ENCODE data around the gene VOPP1. TPM values are rescaled to one million over a fixed set of nuclear protein-coding genes. Genes with fewer than 3 reads are reported as not detected.

Gene VOPP1
- total and polyA plus RNA-seq, 9 of the 15 experiments (the other 6 are each of a cell fraction or from before 2014, with no cell fraction given), result 8.2 to 45.8 (median 31.2) TPM

- H2AFZ ChIP-seq (ENCODE audit: low read depth, low read length), result no peak overlapping the region
- no peaks in the 10 kb centered on the region for H3K9me3 ChIP-seq (replicated peaks; ENCODE audit: control insufficient read depth, insufficient read depth, low read depth, low read length)
- H3K4me2 ChIP-seq (ENCODE audit: insufficient read depth, low read length), result no peak overlapping the region
- CTCF ChIA-PET (ENCODE audit: low intra/inter-chr PET ratio), result no interaction called here
- no peaks in the 10 kb centered on the region for H4K20me1 ChIP-seq (replicated peaks; ENCODE audit: control insufficient read depth, insufficient read depth, low read length)
- no peak for ATAC-seq
- no TSS peak for BruUV-seq (replicated peaks)
- peaks cover 17% of the 10 kb centered on the region; the same call in 2 of the 3 replicates for H3K36me3 ChIP-seq (ENCODE audit: control insufficient read depth, insufficient read depth, low read length)
- H3K9me1 ChIP-seq (ENCODE audit: control insufficient read depth, insufficient read depth, low read length), result no peaks in the 10 kb centered on the region
- 69% methylated on average over 18 of the region's 18 CpGs for WGBS (ENCODE audit: insufficient coverage, low coverage, missing lambda C conversion rate)
- intact Hi-C loops (cut with micrococcal nuclease), result no loop called here
- H3K4me3 ChIP-seq, result no peak overlapping the region
- 0 out of 5 replicates have a peak, but pooled peaks cover 0 to 3% of the 10 kb centered on the region in 2 experiments for H3K4me1 ChIP-seq (replicated peaks in 1 of 2; ENCODE audit: control insufficient read depth in 2 of 2, insufficient read depth in 2 of 2, low read length in 2 of 2)
- H3K79me2 ChIP-seq (ENCODE audit: control insufficient read depth, insufficient read depth, low read length), result 0 out of 3 replicates have a peak, but pooled peaks cover under 1% of the 10 kb centered on the region
- H3K27ac ChIP-seq (ENCODE audit: extremely low read depth, low read depth, low read length), result no peak overlapping the region
- H3K27me3 ChIP-seq (ENCODE audit: control insufficient read depth in 2 of 2, insufficient read depth in 2 of 2, low read length in 2 of 2), result no peaks in the 10 kb centered on the region
- no peak for DNase-seq (ENCODE audit: extremely low read depth in 1 of 4, low spot score in 3 of 4)
- H3K9ac ChIP-seq (ENCODE audit: insufficient read depth in 1 of 2, low read depth in 2 of 2, low read length in 2 of 2), result no peak overlapping the region
- POLR2A ChIA-PET, result interaction anchor here (0.6 kb wide), 1 partner anchor 131 kb away, joined by 3 read pairs; no protein-coding TSS in a partner anchor
- FAIRE-seq, result no peak
- in situ Hi-C loops (cut with MboI), result no loop called here
- TF ChIP-seq BRD9 (IDR thresholded peaks at IDR 0.05; ENCODE audit: low read depth, partially characterized antibody) (no peak), TSHZ1 (CRISPR knock-in tag; IDR thresholded peaks at IDR 0.05) (no peak), KAT8 (IDR thresholded peaks at IDR 0.05; ENCODE audit: low read depth) (no peak), ZFP30 (CRISPR knock-in tag; IDR thresholded peaks at IDR 0.05; ENCODE audit: borderline replicate concordance) (no peak), TEAD2 (tag; IDR thresholded peaks at IDR 0.05) (no peak), PCBP2 (IDR thresholded peaks at IDR 0.05; ENCODE audit: low read depth, low read length, poor library complexity, severe bottlenecking) (no peak), MYBL2 (IDR thresholded peaks at IDR 0.05; ENCODE audit: low read depth) (no peak), MYBL2 (CRISPR knock-in tag; IDR thresholded peaks at IDR 0.05; ENCODE audit: borderline replicate concordance) (no peak), FOXM1 (IDR thresholded peaks at IDR 0.05; ENCODE audit: low read depth) (no peak), FOXM1 (CRISPR knock-in tag; IDR thresholded peaks at IDR 0.05; ENCODE audit: low read depth) (no peak), CREB3L1 (IDR thresholded peaks at IDR 0.05; ENCODE audit: borderline replicate concordance, low read depth) (no peak), GTF2A2 (tag; IDR thresholded peaks at IDR 0.05) (no peak), KLF1 (tag; IDR thresholded peaks at IDR 0.05) (no peak), ZNF217 (CRISPR knock-in tag; IDR thresholded peaks at IDR 0.05) (no peak)
- TF ChIP-seq, protein P1, sequence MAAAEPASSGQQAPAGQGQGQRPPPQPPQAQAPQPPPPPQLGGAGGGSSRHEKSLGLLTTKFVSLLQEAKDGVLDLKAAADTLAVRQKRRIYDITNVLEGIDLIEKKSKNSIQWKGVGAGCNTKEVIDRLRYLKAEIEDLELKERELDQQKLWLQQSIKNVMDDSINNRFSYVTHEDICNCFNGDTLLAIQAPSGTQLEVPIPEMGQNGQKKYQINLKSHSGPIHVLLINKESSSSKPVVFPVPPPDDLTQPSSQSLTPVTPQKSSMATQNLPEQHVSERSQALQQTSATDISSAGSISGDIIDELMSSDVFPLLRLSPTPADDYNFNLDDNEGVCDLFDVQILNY (CRISPR knock-in tag; IDR thresholded peaks at IDR 0.05), result no peak
Measured at GRCh38 chr7:55521917-55522902, 50.1 kb downstream of the VOPP1 start.
